Gastrocnemius medialis (tissue), 4 donors: ENCODE measurements around the gene PYGB.

Source experiments
- CTCF ChIP-seq, 5 experiments: fragments of 450-650 bp in 3 of 5; fragments of 200-600 bp in 2 of 5; sonication (generic) in 2 of 5; IDR thresholded peaks in 4 of 5; conservative IDR thresholded peaks in 1 of 5; 1 replicate in 4 of 5; 2 replicates in 1 of 5; pipeline ENCODE4 v1.5.1; 2016 to 2019; ENCODE audit warnings: antibody characterized with exemption in 5 of 5, mild to moderate bottlenecking in 3 of 5, moderate library complexity in 3 of 5
- POLR2A ChIP-seq, 2 donors: fragments of 450-650 bp; IDR thresholded peaks; one replicate each; pipeline ENCODE4 v1.6.1; 2017; ENCODE audit warnings: antibody characterized with exemption in 2 of 2, mild to moderate bottlenecking in 2 of 2, moderate library complexity in 2 of 2

GRCh38 chr20:25216199-25216945, 31.5 kb upstream of the PYGB start:
- TF ChIP-seq CTCF (IDR thresholded peaks at IDR 0.05 in 4 of 5, conservative IDR thresholded peaks at IDR 0.05 in 1 of 5) (no peak), POLR2A (IDR thresholded peaks at IDR 0.05) (no peak)
